Right lobe of liver (tissue), 4 donors: ENCODE data around the gene CCL25.

Experiments
- POLR2A ChIP-seq: fragments of 450-650 bp; IDR thresholded peaks from one replicate; pipeline ENCODE4 v1.6.1; 2017; ENCODE audit warnings: antibody characterized with exemption, mild to moderate bottlenecking
- TF ChIP-seq, protein P1 (sequence below), 4 donors: fragments of 200-600 bp in 3 of 4; fragments of 450-650 bp in 1 of 4; IDR thresholded peaks; one replicate each; pipeline versions ENCODE4 v1.5.1 to v1.8.0; 2016 to 2022; ENCODE audit warnings: antibody characterized with exemption in 4 of 4, mild to moderate bottlenecking in 2 of 4
- donor health status: DM: no; HTN: no; CAD: no.
- donor health status: DM: no; HTN: no; CAD: no.
- donor health status: DM: no; HTN: yes; CAD: no.

DNA sequence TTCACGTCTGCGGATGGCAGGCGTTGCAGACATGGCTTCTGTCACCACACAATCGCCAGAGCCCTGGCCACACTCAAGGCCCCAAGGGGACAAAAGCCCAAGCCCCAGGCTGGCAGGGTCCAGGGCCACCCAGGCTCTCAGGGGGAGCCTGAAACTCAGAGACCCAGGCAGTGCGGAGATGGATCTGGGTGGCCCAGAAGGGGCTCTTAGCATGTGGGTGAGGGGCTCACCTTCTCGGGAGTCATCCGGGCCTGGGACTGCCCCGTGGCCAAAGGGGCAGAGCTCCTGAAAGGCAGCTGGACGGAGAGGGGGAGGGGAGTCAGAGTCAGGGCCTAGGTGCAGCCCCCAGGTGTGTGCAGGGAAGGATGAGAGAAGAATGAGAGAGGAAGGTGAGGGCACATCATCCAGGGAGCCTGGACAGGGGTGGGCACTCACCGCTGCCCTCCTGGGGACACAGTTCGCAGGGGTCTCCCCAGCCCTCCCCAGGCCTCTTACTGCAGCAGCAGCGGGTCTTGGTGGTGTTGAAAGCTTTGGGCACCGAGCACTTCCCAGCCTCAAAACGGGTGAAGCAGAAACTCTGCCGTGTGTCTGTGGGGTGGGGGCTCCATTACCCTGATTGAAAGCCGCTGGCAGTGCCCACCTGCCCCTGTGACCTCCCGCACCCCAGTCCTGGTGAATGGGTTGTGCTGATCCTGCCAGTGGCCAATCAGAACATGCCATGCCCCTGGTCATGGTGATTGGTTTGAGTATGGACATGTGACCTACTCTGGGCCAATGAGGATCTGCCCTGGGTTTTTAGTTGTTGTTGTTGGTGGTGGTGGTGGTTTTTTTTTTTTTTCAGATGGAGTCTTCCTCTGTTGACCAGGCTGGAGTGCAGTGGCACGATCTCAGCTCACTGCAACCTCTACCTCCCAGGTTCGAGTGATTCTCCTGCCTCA lies 37.4 kb downstream of the CCL25 start:
- TF ChIP-seq, protein P1, sequence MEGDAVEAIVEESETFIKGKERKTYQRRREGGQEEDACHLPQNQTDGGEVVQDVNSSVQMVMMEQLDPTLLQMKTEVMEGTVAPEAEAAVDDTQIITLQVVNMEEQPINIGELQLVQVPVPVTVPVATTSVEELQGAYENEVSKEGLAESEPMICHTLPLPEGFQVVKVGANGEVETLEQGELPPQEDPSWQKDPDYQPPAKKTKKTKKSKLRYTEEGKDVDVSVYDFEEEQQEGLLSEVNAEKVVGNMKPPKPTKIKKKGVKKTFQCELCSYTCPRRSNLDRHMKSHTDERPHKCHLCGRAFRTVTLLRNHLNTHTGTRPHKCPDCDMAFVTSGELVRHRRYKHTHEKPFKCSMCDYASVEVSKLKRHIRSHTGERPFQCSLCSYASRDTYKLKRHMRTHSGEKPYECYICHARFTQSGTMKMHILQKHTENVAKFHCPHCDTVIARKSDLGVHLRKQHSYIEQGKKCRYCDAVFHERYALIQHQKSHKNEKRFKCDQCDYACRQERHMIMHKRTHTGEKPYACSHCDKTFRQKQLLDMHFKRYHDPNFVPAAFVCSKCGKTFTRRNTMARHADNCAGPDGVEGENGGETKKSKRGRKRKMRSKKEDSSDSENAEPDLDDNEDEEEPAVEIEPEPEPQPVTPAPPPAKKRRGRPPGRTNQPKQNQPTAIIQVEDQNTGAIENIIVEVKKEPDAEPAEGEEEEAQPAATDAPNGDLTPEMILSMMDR (IDR thresholded peaks at IDR 0.05), result no peak
- no peak for TF ChIP-seq POLR2A
